HepG2 (cell line): ENCODE measurements around the gene DOK4. TPM values are rescaled to one million over a fixed set of nuclear protein-coding genes. Genes with fewer than 3 reads are reported as not detected.

Experiments
- ATF1 ChIP-seq: IDR thresholded peaks from 2 replicates; pipeline ENCODE4 v1.6.1; 2016; ENCODE audit warnings: mild to moderate bottlenecking, control low read depth
- CEBPG ChIP-seq: IDR thresholded peaks from 2 replicates; pipeline ENCODE4 v1.6.1; 2016
- GABPA ChIP-seq, 2 experiments: IDR thresholded peaks; 2 replicates each; pipeline ENCODE4 v1.6.1; 2011 to 2016; ENCODE audit warnings: low read depth in 2 of 2, low read length in 1 of 2, missing biosample characterization in 1 of 2, missing genetic modification characterization in 1 of 2
- KLF16 ChIP-seq, 2 experiments: sonication (generic) in 1 of 2; formaldehyde crosslinking in 1 of 2; IDR thresholded peaks; 2 replicates each; pipeline versions ENCODE4 v1.6.1 to v1.8.0; 2016 to 2023; ENCODE audit warnings: missing genetic modification reagents in 2 of 2, missing compliant biosample characterization in 1 of 2
- LCORL ChIP-seq, 2 experiments: fragments of 450-650 bp in 1 of 2; sonication (generic) in 1 of 2; formaldehyde crosslinking in 1 of 2; IDR thresholded peaks; 2 replicates each; pipeline versions ENCODE4 v1.5.0 to v1.6.1; 2017 to 2020; ENCODE audit warnings: antibody characterized with exemption in 1 of 2, missing genetic modification reagents in 1 of 2
- NR2F1 ChIP-seq, 2 experiments: fragments of 450-650 bp in 1 of 2; formaldehyde crosslinking in 1 of 2; IDR thresholded peaks; 2 replicates each; pipeline versions ENCODE4 v1.5.0 to v1.6.1; 2016 to 2020; ENCODE audit warnings: mild to moderate bottlenecking in 1 of 2, missing compliant biosample characterization in 1 of 2, missing genetic modification reagents in 1 of 2, moderate library complexity in 1 of 2
- NR2F2 ChIP-seq: IDR thresholded peaks from 2 replicates; pipeline ENCODE4 v1.6.1; 2012; ENCODE audit warnings: low read depth, inconsistent platforms, borderline replicate concordance
- RFX1 ChIP-seq: fragments of 450-650 bp; IDR thresholded peaks from 2 replicates; pipeline ENCODE4 v1.6.1; 2017
- RFX3 ChIP-seq: IDR thresholded peaks from 2 replicates; pipeline ENCODE4 v1.6.1; 2016; ENCODE audit warnings: missing biosample characterization, missing genetic modification reagents
- TARDBP ChIP-seq: sonication (generic); formaldehyde crosslinking; IDR thresholded peaks from 2 replicates; pipeline ENCODE4 v1.8.0; 2022; ENCODE audit warnings: mild to moderate bottlenecking, missing genetic modification reagents
- TEAD3 ChIP-seq: optimal IDR thresholded peaks from 2 replicates; pipeline ENCODE3; 2016; ENCODE audit warnings: borderline replicate concordance
- ZC3H13 ChIP-seq: sonication (generic); formaldehyde crosslinking; IDR thresholded peaks from 2 replicates; pipeline ENCODE4 v1.8.1; 2023; ENCODE audit warnings: mild to moderate bottlenecking, missing genetic modification reagents, moderate library complexity
- ZNF10 ChIP-seq: sonication (generic); formaldehyde crosslinking; IDR thresholded peaks from 2 replicates; pipeline ENCODE4 v1.4.0; 2020; ENCODE audit warnings: mild to moderate bottlenecking, low read depth, missing genetic modification reagents, borderline replicate concordance
- ZNF230 ChIP-seq: sonication (generic); formaldehyde crosslinking; IDR thresholded peaks from 2 replicates; pipeline ENCODE4 v1.4.0; 2020; ENCODE audit warnings: mild to moderate bottlenecking, missing genetic modification reagents
- ZNF451 ChIP-seq: sonication (generic); formaldehyde crosslinking; IDR thresholded peaks from 2 replicates; pipeline ENCODE4 v1.5.0; 2020; ENCODE audit warnings: mild to moderate bottlenecking, missing genetic modification reagents
- ZSCAN22 ChIP-seq: sonication (generic); formaldehyde crosslinking; IDR thresholded peaks from 2 replicates; pipeline ENCODE4 v1.4.0; 2020; ENCODE audit warnings: mild to moderate bottlenecking, missing genetic modification reagents
- polyA plus RNA-seq, 8 experiments: library from polyadenylated mRNA; depleted of rRNA in 3 of 8; stranded (reverse) in 7 of 8; unstranded in 1 of 8; fragments of >200 nt; fragmentation: Illumina TruSeq in 4 of 8; extraction: Trizol in 4 of 8; gene quantifications; 2 replicates each; pipeline versions ENCODE4 v1.2.1 to v1.2.3, GENCODE V29; 2011 to 2016; ENCODE audit warnings: low read depth in 4 of 8, missing spikeins in 1 of 8, mixed read lengths in 1 of 8; ENCODE audit not compliant: insufficient read depth in 1 of 8
- total RNA-seq, 5 experiments: library from RNA; depleted of rRNA; stranded (reverse); fragments of >200 nt; fragmentation: Illumina TruSeq; extraction: Trizol; gene quantifications; 2 replicates each; pipeline ENCODE4 v1.2.3, GENCODE V29; 2016; ENCODE audit warnings: low read depth in 1 of 5
- TF ChIP-seq, protein P1 (sequence below): sonication (generic); formaldehyde crosslinking; conservative IDR thresholded peaks from 2 replicates; pipeline ENCODE4 v1.5.0; 2020; ENCODE audit warnings: missing genetic modification reagents
- TF ChIP-seq, protein P2 (sequence below): sonication (generic); formaldehyde crosslinking; IDR thresholded peaks from 2 replicates; pipeline ENCODE4 v1.4.0; 2020; ENCODE audit warnings: mild to moderate bottlenecking, missing genetic modification reagents
- TF ChIP-seq, protein P3 (sequence below): sonication (generic); formaldehyde crosslinking; IDR thresholded peaks from 2 replicates; pipeline ENCODE4 v1.4.0; 2020; ENCODE audit warnings: mild to moderate bottlenecking, missing genetic modification reagents

Gene DOK4
- total and polyA plus RNA-seq, 2 of the 13 experiments (the other 11 are each of a cell fraction or from before 2014, with no cell fraction given): 52.7 to 70.0 TPM

DNA sequence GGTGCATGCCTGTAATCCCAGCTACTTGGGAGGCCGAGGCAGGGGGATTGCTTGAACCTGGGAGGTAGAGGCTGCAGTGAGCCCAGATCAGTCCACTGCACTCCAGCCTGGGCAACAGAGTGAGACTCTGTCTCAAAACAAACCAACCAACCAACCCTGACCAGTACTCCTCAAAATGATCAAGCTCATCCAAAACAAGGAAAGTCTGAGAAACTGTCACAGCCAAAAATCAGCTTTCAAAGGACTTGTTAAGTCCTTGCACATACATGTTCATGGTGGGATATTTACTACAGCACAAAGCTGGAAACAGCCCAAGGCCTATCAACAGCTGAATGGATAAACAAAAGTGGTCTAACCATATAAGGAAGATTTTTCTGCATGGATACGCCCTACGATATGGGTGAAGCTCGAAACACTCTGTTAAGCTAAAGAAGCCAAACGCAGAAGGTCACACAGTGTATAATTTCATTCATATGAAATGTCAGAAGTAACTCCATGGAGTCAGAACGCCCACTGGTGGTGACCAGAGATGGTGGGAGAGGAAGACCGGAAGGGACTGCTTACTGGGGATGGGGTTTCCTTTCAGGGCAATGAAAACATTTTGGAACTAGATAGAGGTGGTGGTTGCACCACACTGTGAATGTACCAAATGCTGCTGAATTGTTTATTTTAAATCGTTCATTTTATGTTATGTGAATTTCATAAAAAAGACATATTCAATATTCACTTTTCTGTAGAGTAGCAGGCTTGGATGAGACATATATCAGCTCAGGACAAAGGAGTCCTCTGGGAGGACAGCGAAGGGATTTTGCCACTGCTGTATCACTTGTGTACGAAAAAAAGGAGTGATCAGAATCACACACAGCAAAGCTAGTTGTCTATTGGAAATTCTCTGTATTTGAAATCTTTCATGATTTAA lies 64.0 kb downstream of the DOK4 start (continued):
- TF ChIP-seq ZSCAN22 (peak; percentile 30; the same call in 1 of the 2 replicates), TARDBP (CRISPR knock-in tag) (peak; percentile 52; the same call in 1 of the 2 replicates), ATF1 (CRISPR knock-in tag) (no peak), NR2F1 (CRISPR knock-in tag; IDR thresholded peaks at IDR 0.05) (no peak), LCORL (IDR thresholded peaks at IDR 0.05) (no peak), LCORL (CRISPR knock-in tag; IDR thresholded peaks at IDR 0.05) (0 out of 2 replicates have a peak, but pooled peaks have one; percentile 19), ZNF451 (CRISPR knock-in tag) (no peak), ZC3H13 (CRISPR knock-in tag) (no peak), CEBPG (CRISPR knock-in tag) (0 out of 2 replicates have a peak, but pooled peaks have one; percentile 20), ZNF230 (CRISPR knock-in tag) (0 out of 2 replicates have a peak, but pooled peaks have one; percentile 53), ZNF10 (no peak), KLF16 (CRISPR knock-in tag; IDR thresholded peaks at IDR 0.05) (0 out of 4 replicates have a peak, but pooled peaks of 1 of the 2 experiments have one; percentile 37), TEAD3 (no peak), RFX3 (CRISPR knock-in tag) (no peak), NR2F2 (no peak), GABPA (IDR thresholded peaks at IDR 0.05; ENCODE audit: low read depth, low read length) (peak; percentile 33; the same call in 1 of the 2 replicates), GABPA (CRISPR knock-in tag; IDR thresholded peaks at IDR 0.05; ENCODE audit: low read depth) (peak; percentile 80), RFX1 (no peak)
- TF ChIP-seq, protein P1, sequence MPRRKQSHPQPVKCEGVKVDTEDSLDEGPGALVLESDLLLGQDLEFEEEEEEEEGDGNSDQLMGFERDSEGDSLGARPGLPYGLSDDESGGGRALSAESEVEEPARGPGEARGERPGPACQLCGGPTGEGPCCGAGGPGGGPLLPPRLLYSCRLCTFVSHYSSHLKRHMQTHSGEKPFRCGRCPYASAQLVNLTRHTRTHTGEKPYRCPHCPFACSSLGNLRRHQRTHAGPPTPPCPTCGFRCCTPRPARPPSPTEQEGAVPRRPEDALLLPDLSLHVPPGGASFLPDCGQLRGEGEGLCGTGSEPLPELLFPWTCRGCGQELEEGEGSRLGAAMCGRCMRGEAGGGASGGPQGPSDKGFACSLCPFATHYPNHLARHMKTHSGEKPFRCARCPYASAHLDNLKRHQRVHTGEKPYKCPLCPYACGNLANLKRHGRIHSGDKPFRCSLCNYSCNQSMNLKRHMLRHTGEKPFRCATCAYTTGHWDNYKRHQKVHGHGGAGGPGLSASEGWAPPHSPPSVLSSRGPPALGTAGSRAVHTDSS (CRISPR knock-in tag): no peak
- TF ChIP-seq, protein P2, sequence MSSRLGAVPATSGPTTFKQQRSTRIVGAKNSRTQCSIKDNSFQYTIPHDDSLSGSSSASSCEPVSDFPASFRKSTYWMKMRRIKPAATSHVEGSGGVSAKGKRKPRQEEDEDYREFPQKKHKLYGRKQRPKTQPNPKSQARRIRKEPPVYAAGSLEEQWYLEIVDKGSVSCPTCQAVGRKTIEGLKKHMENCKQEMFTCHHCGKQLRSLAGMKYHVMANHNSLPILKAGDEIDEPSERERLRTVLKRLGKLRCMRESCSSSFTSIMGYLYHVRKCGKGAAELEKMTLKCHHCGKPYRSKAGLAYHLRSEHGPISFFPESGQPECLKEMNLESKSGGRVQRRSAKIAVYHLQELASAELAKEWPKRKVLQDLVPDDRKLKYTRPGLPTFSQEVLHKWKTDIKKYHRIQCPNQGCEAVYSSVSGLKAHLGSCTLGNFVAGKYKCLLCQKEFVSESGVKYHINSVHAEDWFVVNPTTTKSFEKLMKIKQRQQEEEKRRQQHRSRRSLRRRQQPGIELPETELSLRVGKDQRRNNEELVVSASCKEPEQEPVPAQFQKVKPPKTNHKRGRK (CRISPR knock-in tag): no peak
- TF ChIP-seq, protein P3, sequence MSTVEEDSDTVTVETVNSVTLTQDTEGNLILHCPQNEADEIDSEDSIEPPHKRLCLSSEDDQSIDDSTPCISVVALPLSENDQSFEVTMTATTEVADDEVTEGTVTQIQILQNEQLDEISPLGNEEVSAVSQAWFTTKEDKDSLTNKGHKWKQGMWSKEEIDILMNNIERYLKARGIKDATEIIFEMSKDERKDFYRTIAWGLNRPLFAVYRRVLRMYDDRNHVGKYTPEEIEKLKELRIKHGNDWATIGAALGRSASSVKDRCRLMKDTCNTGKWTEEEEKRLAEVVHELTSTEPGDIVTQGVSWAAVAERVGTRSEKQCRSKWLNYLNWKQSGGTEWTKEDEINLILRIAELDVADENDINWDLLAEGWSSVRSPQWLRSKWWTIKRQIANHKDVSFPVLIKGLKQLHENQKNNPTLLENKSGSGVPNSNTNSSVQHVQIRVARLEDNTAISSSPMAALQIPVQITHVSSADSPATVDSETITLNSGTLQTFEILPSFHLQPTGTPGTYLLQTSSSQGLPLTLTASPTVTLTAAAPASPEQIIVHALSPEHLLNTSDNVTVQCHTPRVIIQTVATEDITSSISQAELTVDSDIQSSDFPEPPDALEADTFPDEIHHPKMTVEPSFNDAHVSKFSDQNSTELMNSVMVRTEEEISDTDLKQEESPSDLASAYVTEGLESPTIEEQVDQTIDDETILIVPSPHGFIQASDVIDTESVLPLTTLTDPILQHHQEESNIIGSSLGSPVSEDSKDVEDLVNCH: no peak
